Middle frontal gyrus (tissue), 1 donor: Measurements from ENCODE around the gene EPHB3.
A peak's percentile ranks its signal among the peaks of the same experiment; 100 is the strongest.

Experiments
- DNase-seq: peaks from one replicate; pipeline ENCODE4 v3.0.0-alpha.2; 2015; ENCODE audit warnings: low spot score; ENCODE audit errors: extremely low spot score

Gene EPHB3

DNA sequence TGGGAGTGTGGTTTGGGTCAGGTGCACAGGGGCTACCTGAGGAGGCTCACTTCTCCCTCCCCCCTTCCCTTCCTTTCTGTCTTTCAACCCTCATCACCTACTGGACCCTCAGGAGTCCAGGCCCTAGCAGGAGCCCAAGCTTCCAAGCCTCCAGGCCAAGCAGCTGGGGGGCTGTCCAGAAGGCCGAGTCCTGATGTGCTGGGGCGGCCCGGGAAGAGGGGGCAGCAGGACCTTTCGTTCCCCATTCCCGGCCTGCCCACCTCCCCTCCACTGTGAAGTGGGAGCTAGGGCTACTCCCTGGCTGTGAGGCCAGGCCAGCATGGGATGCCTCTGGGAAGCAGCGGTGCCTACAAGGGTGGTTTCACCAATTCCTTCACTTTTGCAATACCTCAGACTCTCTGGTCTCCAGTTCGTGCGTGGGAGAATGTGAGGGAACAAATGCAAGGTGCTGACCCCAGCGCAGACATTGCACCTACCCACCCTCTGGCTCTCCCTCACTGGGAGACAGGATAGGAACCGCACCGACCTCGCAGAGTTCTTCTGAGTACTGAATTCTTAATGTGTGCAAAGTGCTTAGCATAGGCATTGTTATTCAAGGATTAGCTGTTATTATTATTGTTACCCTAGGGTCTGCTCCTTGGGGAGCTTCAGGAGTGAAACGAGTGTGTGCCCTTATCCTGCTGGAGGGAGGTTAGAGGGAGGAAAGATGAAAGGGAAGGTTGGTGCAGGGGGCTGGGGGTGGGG lies 2.5 kb downstream of the EPHB3 start:
- DNase-seq: no peak

DNA sequence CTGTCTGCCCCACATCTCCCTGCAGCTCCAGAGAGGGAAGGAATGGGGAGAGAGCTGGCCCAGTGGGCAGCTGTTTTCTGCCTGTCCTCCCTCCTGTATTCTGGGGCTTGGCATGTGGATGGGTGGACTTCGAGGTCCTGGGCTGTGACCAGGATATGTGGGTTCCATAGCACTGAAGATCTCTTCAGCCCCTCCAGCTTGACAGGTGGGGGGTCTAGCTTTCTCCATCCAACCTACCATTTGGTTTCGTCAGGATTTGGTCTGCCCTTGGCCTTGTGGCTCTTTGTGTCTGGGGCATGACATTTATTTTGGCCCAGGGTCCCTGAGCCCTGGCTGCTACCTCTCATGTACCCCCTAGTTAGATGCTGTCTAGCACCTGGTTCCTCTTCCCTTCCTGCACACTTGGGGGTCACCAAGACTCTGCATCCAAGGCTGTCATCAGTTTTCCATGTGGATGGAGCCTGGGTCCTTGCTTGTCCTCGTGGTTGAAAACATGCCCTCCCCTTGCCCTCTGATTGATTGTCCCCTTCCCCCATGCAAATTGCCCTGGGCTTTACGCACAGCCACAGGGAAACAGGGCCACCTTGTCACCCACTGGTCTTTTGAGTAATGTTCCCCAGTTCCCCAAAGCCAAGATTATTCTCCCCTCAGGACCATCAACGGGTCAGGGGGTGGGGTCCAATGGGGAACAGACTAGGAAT lies 3.2 kb downstream of the EPHB3 start:
- DNase-seq: no peak

DNA sequence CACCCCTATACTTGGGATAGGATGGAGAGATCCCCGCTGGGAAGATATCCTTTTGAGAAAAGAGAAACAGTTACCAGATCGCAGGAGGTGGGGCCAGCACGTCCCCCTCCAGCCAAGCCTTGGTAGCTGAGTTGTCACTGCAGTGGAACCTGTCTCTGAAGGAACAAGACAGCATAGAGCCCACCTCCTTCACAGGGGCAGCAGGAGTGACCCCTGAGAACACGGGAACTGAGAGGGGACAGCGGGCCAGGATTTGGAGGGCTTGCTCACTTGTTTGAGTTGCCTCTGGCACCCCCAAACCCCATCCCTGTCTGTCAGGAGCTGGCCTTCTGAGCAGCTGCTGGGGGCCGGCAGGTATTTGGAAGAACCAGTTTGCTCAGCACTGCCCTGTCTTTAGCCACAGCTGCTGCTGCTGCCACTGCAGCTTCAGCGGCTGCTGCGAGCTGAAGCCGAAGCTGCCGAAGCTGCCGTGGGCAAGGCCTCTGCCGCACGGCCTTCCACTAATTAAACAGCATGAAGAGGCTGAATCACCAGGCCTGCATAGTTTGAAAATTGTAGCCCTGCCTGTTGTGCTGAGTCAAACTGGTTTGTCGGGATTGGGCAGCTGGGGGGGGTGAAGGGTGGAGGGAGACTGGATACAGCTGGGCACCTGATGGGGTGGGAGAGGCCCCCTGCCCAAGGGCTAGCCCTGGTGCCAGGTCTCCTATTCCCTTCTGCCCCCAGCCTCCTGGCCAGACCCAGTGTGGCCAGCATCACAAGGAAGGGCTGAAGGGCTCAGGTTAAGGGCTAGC lies 4.0 kb downstream of the EPHB3 start:
- no peak for DNase-seq

DNA sequence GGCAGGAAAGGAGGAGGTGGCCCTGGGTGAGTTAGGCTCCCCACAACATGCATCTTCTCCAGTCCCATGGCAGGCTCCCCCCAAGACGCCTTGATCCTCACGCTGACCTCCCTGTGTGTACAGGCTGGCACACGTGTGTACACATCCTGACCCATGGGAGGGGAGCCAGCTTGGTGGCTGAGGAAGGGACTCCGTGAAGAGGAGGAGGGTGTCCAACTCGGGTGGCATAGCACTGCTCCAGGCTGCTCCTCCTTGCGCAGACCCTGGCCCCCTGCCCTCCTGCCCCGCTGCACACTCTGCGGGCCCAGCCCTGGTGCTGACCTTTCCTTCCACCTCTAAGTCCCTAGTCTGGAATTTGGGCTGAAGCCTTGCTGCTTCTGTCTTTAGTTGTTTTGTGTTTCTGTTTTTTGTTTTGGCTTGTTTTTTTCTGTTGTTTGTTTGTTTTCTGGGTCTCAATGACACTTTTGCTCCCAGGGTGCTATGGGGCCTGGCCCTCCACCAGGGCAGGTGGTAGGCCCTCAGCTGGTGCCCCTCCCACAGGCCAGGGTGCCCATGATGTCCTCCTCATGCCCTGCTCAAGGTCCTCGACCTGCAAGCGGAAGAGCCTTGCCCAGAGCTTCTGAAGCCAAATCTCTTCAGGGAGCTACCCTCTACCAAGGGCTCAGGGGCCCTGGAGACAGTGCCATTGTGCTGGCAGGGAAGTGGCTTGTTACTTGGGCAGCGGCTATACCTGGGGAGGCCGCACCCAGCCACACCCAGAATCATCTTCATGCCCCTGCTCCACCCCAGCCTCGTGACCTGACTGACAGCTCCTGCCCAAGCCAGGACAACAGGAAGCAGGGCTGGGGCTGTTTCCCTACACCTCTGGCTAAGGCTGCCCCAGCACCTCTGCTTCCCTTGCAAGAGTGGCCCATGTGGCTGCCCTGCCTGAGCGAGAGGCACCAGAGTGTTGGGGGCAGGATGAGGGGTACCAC lies 5.1 kb downstream of the EPHB3 start:
- no peak for DNase-seq

DNA sequence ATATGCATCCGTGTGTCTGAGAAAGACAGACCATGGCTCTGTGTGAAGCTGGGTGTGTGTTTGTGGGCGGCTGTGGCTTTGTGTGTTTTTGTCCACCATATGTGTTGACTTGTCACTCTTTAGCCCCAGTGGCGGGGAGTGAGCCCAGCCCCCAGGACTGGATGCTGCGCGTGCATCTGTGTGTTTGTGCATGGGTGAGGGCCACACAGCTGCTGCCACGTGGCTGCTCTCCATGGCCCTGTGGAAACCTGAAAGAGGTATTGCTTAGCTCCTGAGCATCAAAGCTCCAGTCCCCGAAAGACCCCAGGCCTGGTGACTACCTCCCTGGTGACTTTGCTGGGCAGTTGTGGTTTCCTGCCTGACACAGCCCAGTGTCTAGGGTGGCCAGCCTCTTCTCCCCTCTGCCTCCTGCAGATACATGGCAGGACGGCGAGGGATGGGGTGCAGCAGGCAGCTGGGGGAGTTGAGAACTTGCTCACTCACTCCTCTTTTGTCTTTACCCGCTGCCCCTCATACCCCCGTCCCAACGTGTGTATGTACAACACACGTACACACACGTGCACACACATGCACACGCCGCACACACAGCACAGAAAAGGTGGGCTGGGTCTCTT lies 6.5 kb downstream of the EPHB3 start:
- DNase-seq: no peak

DNA sequence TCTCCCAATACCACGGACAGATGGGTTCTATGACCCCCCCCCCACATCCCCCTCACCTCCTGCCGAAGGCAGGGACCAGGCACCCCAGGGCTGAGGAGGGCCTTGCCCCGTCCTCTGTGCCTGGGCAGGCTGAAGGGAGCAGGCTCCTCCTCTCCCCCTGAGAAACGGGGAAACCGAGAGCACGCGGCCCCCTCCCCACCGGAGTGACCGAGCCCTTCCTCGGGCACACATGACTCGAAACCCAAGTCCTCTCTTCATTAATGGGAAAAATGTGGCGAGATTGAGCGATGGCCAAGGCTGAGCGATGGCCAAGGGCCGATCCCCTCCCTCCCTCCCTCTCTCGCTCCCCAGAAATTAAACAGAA lies 7.0 kb downstream of the EPHB3 start:
- no peak for DNase-seq

DNA sequence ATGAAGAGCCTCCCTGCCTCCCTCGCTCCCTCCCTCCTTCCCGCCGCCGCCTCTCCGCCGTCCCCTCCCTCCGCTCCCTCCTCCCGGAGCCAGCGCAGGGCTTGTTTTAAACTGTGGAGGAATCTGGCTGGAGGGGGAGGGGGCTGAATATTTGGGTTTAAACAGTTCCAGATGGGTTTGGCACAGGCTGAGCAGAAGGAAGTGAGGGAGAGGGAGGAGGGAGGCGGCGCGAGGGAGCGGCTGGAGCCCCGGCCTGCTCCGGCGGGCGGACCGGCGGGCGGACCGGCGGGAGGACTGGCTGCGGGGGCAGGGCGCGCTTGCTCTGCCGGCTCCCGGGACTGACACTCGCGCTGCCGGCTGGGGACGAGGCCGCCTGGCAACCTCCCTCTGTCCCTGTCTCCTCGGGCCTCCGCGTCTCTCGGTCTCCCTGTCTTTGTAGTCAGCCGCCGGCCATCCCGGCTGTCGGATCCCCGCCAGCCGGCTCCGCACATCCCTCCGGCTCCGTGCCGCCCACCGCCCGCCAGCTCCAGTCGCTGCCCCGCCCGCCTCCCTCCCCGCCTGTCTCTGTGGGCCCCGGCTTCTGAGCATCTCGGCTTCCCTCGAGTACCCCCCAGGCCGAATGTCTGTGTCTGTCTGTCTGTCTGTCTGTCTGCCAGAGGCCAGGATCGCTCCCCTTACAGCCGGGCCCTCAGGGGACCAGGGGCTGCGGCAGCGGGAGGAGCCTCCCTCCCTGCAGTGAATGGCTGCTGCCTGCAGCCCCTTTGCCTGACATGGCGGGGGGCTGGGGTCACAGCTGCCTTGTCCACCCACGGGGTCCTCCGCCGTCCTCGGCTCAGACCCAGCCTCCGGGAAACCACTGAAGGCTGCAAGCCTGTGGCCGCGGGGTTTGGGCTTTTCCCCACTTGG lies 7.6 kb downstream of the EPHB3 start:
- DNase-seq: peak; percentile 57

DNA sequence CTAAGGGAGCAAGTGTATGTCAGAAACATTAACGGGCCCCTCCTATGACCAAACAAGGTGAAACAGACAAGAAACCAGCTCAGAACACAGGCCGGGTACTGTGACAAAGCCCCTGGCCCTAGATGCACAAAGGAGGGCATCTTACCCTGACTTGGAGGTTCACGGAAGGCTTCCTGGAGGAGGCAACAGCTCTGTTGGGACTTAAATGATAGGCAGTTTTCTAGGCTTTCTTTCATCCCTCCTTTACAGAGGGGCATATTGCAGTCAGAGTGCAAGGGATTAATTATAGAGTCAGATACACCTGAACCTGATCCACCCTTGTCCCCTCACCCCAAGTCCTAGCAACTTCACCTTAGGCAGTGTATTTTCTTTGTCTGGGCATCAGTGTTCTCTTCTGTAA lies 8.4 kb downstream of the EPHB3 start:
- no peak for DNase-seq

DNA sequence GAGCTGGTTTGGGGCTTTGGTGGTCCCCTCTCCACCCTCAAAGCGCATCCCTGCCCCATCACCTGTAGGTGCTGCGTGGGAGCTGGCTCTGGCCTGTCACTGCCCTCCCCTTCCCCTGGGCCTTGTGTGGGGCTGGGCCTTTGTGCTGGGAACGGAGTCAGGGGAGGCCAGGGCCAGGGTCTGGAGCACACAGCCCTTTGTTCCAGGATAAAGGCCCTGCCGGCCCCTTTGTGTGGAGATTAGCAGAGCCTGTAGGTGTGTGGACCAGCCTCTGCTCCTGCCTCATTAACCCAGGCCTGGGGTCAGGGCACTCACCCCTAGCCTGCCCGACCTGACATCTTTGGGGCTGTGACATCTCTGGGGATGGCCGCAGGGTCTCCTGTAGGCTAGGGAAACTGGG lies 8.9 kb downstream of the EPHB3 start:
- DNase-seq: no peak

DNA sequence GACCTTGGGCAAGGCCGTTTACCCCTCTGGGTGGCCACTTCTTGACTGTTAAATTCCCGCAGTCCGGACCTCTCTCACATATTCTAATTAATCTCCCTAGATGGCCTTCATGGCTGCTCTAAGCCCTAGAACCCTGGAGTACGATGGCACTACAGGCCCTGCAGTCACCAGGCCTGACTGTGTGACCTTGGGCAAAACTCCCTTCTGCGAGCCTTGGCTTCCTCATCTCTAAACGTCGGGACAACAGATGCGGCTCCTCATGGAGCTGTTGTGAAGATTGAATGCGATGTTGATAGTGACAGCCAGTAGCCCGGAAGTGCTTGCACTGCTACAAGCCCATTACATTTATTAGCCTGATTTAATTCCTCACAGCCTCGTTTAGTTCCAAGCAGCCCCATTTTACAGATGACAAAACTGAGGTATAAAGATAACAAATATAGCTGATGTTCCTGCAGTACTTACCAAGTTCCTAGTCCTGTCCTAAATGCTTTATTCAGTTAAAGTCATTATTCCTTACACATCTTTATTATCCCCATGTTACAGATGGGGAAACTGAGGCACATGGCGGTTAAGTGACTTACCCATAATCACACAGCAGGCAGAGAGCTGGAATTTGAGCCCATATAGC lies 10.3 kb downstream of the EPHB3 start:
- no peak for DNase-seq

DNA sequence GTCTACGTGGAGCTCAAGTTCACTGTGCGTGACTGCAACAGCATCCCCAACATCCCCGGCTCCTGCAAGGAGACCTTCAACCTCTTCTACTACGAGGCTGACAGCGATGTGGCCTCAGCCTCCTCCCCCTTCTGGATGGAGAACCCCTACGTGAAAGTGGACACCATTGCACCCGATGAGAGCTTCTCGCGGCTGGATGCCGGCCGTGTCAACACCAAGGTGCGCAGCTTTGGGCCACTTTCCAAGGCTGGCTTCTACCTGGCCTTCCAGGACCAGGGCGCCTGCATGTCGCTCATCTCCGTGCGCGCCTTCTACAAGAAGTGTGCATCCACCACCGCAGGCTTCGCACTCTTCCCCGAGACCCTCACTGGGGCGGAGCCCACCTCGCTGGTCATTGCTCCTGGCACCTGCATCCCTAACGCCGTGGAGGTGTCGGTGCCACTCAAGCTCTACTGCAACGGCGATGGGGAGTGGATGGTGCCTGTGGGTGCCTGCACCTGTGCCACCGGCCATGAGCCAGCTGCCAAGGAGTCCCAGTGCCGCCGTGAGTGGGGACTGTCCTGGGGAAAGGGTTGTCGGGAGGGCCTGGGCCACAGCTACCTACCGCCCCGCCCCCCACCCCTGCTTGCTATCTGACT lies 11.2 kb downstream of the EPHB3 start:
- no peak for DNase-seq

DNA sequence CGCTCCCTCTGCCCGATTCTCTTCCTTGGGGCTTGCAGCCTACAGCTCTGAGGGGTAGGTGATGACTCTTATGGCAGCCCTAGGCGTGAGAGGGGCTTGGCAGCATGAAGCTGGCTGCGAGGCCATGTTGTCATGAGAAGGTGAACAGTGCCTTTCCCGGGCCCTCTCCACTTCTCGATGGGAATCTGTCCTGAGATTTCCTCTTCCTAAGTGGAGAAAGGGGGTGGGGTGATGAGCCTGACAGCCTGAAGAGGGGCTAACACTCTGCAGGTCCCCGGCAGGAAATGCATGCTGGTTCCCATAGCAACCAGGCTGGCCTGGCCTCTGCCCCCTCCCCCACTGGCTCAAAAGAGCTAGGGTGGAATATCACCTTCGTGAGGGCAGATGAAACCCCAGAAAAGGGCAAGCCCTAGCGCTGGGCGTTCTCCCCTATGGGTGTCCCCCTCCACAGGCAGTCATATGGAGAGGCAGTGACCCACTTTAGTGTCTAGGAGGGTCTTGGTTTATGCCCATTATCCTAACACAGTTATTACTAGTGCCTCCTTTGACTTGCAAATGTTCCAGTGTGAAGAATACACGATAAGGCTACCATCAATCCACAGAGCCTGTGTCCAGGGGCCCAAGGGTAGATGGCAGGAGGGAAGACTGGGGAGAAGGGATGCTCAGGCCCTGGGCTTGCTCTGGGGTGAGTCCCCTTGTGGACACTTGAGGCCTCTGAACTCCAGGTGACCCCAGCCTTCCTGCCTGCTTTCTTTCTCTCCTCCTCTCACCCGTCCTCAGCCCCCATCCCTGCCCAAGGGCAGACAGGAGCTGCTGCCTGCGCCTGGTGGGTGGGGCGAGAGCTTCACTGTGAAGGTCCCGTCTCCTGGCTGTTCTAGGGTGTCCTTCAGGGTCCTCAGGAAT lies 13.2 kb downstream of the EPHB3 start:
- DNase-seq: no peak

DNA sequence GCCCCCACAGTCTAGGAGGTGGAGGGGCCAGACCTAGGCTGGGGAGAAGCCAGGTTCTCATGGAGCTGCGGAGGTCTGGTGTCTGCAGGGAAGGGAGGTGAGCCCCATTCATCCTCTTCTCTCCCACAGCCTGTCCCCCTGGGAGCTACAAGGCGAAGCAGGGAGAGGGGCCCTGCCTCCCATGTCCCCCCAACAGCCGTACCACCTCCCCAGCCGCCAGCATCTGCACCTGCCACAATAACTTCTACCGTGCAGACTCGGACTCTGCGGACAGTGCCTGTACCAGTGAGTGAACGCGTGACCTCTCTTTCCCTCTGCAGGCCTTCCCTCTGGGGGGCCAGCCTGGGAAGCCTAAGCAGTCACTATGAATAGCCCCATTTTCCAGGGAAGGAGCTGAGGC lies 14.1 kb downstream of the EPHB3 start:
- DNase-seq: no peak

DNA sequence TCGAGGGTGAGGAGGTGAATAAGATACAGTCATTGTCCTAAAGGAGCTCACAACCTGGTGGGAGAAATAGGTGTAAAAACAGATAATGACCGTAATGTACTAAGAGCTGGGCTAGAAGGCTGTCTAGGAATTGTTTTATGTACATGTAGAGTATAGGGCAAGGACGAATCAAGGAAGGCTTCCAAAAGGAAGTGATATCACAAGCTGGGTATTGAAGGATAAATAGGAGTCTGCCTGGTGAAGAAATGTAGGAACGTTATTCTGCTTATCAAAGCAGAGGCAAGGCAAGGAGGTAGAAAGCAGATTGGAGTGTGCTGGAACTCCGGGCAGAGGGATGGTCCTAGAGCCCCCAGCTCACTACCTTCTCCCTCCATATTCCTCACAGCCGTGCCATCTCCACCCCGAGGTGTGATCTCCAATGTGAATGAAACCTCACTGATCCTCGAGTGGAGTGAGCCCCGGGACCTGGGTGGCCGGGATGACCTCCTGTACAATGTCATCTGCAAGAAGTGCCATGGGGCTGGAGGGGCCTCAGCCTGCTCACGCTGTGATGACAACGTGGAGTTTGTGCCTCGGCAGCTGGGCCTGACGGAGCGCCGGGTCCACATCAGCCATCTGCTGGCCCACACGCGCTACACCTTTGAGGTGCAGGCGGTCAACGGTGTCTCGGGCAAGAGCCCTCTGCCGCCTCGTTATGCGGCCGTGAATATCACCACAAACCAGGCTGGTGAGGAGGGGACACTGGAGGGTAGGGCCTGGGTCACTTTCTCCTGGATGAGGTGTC lies 15.1 kb downstream of the EPHB3 start:
- DNase-seq: no peak

DNA sequence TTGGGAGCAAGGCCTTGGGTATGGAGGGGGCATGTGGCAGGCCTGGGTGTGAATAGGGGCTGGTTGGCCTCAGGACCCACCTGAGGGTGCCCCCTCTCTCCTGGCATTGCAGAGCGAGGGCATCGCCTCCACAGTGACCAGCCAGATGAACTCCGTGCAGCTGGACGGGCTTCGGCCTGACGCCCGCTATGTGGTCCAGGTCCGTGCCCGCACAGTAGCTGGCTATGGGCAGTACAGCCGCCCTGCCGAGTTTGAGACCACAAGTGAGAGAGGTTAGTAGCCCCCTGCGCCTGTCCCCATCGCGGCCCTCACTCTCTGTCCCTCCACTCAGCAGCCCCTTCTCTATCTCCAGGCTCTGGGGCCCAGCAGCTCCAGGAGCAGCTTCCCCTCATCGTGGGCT lies 16.0 kb downstream of the EPHB3 start:
- no peak for DNase-seq

DNA sequence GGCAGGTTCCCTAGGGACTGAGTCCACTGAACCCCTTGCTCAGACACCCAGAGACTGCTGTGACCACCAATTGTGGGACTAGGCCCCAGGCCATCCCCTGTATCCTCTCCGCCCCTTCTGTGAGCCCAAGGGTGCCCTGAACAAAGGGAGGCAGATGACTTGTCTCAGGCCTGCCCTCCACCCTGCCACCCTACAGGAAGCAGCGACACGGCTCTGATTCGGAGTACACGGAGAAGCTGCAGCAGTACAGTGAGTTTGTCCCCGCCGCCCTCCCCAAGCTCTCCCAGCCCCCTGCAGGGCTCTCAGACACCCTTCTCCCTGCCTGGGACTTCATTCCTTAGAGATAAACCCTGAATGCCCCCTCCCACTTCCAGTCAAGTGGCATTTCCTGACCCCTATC lies 16.6 kb downstream of the EPHB3 start:
- no peak for DNase-seq

DNA sequence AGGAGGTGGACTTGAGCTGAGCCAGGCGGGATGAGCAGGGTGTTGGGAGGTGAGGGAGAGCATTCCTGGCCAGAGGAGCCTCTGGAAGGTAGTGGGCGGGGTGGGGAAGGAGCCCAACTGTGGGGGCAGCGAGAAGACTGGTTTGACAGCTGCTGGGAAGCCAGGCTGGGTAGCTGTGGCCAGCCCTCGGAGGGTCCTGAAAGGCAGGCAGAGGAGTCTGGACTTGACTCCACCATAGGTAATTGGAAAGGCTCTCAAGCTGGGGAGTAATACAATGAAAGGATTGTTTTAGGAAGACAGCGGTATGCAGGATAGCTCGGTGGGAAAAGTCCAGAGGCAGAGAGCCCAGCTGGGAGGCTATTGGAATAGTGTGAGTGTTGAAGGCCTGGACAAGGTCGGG lies 17.2 kb downstream of the EPHB3 start:
- no peak for DNase-seq
